GM23338 (cell line): ENCODE measurements around the gene CEACAM19.

Experiments used
- EZH2 ChIP-seq: fragments of 200-600 bp; sonication (generic); IDR thresholded peaks from one replicate; pipeline ENCODE4 v1.8.0; 2017; ENCODE audit warnings: antibody characterized with exemption, mild to moderate bottlenecking, low read depth; ENCODE audit not compliant: unreplicated experiment
- EZH2phosphoT487 ChIP-seq: fragments of 200-600 bp; sonication (generic); IDR thresholded peaks from one replicate; pipeline ENCODE4 v1.8.1; 2018; ENCODE audit warnings: antibody characterized with exemption; ENCODE audit not compliant: unreplicated experiment
- JUNB ChIP-seq: IDR thresholded peaks from one replicate; pipeline ENCODE4 v1.6.1; 2016; ENCODE audit warnings: antibody characterized with exemption; ENCODE audit not compliant: unreplicated experiment
- NANOG ChIP-seq: IDR thresholded peaks from 2 replicates; pipeline ENCODE4 v1.6.1; 2016; ENCODE audit warnings: antibody characterized with exemption, borderline replicate concordance
- POLR2AphosphoS5 ChIP-seq: IDR thresholded peaks from 2 replicates; pipeline ENCODE4 v1.6.1; 2016; ENCODE audit warnings: antibody characterized with exemption, low read depth
- STAT1 ChIP-seq: IDR thresholded peaks from one replicate; pipeline ENCODE4 v1.6.1; 2016; ENCODE audit warnings: antibody characterized with exemption; ENCODE audit not compliant: unreplicated experiment
- ZNF114 ChIP-seq: fragments of 250-450 bp; sonication (Bioruptor Pico); IDR thresholded peaks from 2 replicates; pipeline ENCODE4 v1.5.0; 2020; ENCODE audit warnings: mild to moderate bottlenecking, moderate library complexity
- ZNF331 ChIP-seq: fragments of 250-450 bp; sonication (Bioruptor Pico); IDR thresholded peaks from 2 replicates; pipeline ENCODE4 v1.5.0; 2020; ENCODE audit warnings: low read depth, mild to moderate bottlenecking, moderate library complexity
- TF ChIP-seq, protein P1 (sequence below), 2 experiments: fragments of 200-600 bp in 1 of 2; sonication (generic) in 1 of 2; conservative IDR thresholded peaks; 2 replicates each; pipeline versions ENCODE4 v1.5.1 to v1.6.1; 2016 to 2017; ENCODE audit warnings: antibody characterized with exemption in 2 of 2, low read depth in 2 of 2, mild to moderate bottlenecking in 2 of 2, moderate library complexity in 1 of 2
- TF ChIP-seq, protein P2 (sequence below): IDR thresholded peaks from one replicate; pipeline ENCODE4 v1.6.1; 2018; ENCODE audit warnings: antibody characterized with exemption; ENCODE audit not compliant: unreplicated experiment
- TF ChIP-seq, protein P3 (sequence below): fragments of 250-450 bp; sonication (Bioruptor Pico); IDR thresholded peaks from 2 replicates; pipeline ENCODE4 v1.5.0; 2020; ENCODE audit warnings: mild to moderate bottlenecking, moderate library complexity

DNA sequence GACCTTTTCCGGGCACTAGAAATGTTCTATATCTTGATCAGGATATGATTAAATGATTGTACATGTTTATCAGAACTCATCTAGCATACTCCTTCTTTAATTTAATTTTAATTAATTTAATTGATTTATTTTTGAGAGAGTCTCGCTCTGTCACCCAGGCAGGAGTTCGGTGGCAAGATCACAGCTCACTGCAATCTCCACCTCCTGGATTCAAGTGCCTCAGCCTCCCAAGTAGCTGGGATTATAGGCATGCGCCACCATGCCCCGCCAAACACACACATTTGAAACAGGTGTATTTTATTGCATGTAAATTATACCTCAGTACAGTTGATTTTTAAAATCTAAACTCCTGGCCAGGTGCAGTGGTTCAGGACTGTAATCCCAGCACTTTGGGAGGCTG is 59.8 kb downstream of the CEACAM19 start:
- TF ChIP-seq, protein P1, sequence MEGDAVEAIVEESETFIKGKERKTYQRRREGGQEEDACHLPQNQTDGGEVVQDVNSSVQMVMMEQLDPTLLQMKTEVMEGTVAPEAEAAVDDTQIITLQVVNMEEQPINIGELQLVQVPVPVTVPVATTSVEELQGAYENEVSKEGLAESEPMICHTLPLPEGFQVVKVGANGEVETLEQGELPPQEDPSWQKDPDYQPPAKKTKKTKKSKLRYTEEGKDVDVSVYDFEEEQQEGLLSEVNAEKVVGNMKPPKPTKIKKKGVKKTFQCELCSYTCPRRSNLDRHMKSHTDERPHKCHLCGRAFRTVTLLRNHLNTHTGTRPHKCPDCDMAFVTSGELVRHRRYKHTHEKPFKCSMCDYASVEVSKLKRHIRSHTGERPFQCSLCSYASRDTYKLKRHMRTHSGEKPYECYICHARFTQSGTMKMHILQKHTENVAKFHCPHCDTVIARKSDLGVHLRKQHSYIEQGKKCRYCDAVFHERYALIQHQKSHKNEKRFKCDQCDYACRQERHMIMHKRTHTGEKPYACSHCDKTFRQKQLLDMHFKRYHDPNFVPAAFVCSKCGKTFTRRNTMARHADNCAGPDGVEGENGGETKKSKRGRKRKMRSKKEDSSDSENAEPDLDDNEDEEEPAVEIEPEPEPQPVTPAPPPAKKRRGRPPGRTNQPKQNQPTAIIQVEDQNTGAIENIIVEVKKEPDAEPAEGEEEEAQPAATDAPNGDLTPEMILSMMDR (conservative IDR thresholded peaks at IDR 0.05; ENCODE audit: low read depth in 2 of 2) = no peak
- TF ChIP-seq EZH2phosphoT487 (no peak), EZH2 (no peak), ZNF114 (CRISPR knock-in tag) (no peak), JUNB (no peak), POLR2AphosphoS5 (no peak), STAT1 (no peak), NANOG (no peak), ZNF331 (no peak)
- TF ChIP-seq, protein P2, sequence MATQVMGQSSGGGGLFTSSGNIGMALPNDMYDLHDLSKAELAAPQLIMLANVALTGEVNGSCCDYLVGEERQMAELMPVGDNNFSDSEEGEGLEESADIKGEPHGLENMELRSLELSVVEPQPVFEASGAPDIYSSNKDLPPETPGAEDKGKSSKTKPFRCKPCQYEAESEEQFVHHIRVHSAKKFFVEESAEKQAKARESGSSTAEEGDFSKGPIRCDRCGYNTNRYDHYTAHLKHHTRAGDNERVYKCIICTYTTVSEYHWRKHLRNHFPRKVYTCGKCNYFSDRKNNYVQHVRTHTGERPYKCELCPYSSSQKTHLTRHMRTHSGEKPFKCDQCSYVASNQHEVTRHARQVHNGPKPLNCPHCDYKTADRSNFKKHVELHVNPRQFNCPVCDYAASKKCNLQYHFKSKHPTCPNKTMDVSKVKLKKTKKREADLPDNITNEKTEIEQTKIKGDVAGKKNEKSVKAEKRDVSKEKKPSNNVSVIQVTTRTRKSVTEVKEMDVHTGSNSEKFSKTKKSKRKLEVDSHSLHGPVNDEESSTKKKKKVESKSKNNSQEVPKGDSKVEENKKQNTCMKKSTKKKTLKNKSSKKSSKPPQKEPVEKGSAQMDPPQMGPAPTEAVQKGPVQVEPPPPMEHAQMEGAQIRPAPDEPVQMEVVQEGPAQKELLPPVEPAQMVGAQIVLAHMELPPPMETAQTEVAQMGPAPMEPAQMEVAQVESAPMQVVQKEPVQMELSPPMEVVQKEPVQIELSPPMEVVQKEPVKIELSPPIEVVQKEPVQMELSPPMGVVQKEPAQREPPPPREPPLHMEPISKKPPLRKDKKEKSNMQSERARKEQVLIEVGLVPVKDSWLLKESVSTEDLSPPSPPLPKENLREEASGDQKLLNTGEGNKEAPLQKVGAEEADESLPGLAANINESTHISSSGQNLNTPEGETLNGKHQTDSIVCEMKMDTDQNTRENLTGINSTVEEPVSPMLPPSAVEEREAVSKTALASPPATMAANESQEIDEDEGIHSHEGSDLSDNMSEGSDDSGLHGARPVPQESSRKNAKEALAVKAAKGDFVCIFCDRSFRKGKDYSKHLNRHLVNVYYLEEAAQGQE = no peak
- TF ChIP-seq, protein P3, sequence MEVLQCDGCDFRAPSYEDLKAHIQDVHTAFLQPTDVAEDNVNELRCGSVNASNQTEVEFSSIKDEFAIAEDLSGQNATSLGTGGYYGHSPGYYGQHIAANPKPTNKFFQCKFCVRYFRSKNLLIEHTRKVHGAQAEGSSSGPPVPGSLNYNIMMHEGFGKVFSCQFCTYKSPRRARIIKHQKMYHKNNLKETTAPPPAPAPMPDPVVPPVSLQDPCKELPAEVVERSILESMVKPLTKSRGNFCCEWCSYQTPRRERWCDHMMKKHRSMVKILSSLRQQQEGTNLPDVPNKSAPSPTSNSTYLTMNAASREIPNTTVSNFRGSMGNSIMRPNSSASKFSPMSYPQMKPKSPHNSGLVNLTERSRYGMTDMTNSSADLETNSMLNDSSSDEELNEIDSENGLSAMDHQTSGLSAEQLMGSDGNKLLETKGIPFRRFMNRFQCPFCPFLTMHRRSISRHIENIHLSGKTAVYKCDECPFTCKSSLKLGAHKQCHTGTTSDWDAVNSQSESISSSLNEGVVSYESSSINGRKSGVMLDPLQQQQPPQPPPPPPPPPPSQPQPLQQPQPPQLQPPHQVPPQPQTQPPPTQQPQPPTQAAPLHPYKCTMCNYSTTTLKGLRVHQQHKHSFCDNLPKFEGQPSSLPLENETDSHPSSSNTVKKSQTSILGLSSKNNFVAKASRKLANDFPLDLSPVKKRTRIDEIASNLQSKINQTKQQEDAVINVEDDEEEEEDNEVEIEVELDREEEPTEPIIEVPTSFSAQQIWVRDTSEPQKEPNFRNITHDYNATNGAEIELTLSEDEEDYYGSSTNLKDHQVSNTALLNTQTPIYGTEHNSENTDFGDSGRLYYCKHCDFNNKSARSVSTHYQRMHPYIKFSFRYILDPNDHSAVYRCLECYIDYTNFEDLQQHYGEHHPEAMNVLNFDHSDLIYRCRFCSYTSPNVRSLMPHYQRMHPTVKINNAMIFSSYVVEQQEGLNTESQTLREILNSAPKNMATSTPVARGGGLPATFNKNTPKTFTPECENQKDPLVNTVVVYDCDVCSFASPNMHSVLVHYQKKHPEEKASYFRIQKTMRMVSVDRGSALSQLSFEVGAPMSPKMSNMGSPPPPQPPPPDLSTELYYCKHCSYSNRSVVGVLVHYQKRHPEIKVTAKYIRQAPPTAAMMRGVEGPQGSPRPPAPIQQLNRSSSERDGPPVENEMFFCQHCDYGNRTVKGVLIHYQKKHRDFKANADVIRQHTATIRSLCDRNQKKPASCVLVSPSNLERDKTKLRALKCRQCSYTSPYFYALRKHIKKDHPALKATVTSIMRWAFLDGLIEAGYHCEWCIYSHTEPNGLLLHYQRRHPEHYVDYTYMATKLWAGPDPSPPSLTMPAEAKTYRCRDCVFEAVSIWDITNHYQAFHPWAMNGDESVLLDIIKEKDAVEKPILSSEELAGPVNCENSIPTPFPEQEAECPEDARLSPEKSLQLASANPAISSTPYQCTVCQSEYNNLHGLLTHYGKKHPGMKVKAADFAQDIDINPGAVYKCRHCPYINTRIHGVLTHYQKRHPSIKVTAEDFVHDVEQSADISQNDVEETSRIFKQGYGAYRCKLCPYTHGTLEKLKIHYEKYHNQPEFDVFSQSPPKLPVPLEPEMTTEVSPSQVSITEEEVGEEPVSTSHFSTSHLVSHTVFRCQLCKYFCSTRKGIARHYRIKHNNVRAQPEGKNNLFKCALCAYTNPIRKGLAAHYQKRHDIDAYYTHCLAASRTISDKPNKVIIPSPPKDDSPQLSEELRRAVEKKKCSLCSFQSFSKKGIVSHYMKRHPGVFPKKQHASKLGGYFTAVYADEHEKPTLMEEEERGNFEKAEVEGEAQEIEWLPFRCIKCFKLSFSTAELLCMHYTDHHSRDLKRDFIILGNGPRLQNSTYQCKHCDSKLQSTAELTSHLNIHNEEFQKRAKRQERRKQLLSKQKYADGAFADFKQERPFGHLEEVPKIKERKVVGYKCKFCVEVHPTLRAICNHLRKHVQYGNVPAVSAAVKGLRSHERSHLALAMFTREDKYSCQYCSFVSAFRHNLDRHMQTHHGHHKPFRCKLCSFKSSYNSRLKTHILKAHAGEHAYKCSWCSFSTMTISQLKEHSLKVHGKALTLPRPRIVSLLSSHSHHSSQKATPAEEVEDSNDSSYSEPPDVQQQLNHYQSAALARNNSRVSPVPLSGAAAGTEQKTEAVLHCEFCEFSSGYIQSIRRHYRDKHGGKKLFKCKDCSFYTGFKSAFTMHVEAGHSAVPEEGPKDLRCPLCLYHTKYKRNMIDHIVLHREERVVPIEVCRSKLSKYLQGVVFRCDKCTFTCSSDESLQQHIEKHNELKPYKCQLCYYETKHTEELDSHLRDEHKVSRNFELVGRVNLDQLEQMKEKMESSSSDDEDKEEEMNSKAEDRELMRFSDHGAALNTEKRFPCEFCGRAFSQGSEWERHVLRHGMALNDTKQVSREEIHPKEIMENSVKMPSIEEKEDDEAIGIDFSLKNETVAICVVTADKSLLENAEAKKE (CRISPR knock-in tag) = no peak
